ENCODE results near the gene OR4A16. TPM values are rescaled to one million over a fixed set of nuclear protein-coding genes. Genes with fewer than 3 reads are reported as not detected.

OR4A16 gene, protein sequence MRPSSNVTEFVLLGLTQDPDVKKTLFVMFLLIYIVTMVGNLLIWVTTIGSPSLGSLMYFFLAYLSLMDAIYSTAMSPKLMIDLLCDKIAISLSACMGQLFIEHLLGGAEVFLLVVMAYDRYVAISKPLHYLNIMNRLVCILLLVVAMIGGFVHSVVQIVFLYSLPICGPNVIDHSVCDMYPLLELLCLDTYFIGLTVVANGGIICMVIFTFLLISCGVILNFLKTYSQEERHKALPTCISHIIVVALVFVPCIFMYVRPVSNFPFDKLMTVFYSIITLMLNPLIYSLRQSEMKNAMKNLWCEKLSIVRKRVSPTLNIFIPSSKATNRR
- total RNA-seq: not detected
- not detected for polyA plus RNA-seq
- long read RNA-seq, donor 1: 0 reads
- long read RNA-seq, donor 2: 0 reads
- long read RNA-seq, donor 3: 0 reads
- long read RNA-seq, donor 4: 0 reads

DNA sequence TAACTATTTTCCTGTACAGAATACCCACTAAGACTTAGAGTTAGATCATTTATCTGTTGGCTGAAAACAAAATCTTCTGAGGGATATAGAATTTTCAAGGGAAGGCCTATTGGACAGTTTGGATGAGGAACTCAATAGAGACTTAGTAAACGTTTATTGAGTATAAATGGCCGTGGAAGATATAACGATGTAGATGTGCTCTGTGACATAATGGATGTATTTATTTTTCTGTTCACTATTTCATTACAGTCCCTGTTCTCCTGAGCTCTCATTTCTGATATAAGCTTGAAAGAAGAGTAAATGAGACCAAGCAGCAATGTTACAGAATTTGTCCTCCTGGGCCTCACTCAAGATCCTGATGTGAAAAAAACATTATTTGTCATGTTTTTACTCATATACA is at the start of gene OR4A16:
Gene OR4A16, plus strand, starts transcription at position 301 of the 400 bp plus-strand sequence. Its CDS starts 0 bp downstream, at position 301.
- Histone ChIP-seq H3K9me3 (ENCODE audit: control insufficient read depth, low read length) (no peaks in the 10 kb centered on the region), H3K4me3 (ENCODE audit: low read length) (no peak within 1 kb of the TSS), H3K4me1 (ENCODE audit: control insufficient read depth, insufficient read depth, low read length) (no peaks in the 10 kb centered on the region), H3K27me3 (ENCODE audit: control insufficient read depth, insufficient read depth) (no peaks in the 10 kb centered on the region), H3K27ac (ENCODE audit: low read length) (no peak within 1 kb of the TSS)
- ATAC-seq (no peak), DNase-seq (no peak)
- WGBS: 77% methylated on average over 3 of the region's 3 CpGs
- intact Hi-C loops (cut with DNase I): no loop called here

DNA sequence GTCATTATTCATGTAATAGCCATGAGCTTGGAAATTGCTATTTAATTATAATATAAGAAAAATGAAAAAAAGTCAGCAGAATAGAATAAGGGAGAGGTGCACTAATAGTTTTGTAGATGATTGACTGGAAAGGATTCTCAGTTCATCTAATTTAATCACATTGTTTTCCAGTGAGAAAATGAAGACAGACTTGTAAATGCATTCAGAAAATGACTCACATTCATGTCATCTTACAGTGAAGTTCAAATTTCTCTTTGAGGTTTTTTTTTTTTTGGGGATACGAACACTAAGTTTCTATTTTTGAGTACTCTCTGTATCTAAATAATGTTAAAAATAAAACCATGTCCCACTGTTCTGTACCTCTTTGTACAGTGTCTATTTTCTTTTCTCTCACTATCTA is 18.5 kb upstream of the OR4A16 start:
- WGBS: 72% methylated on average over 1 of the region's 1 CpG

DNA sequence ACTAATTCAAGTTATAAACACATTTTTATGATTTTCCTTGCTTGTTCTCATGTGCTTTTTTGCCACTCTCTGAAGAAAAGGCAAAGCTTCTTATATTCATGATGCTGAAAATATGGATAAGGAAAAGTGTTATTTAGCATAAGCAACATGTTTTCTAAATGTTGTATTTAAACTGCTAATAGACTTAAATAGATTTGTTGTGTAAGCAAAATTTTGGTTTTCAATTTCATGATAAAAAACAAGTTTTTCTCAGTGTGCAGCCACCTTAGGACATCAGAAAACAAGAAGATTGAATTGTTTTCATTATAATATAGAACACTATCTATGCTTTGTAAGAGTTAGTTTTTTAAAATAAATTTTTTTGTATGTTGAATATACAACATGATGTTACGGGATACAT is 2.3 kb downstream of the OR4A16 start:
- Histone ChIP-seq H3K27ac (ENCODE audit: low read length) (no peak overlapping the region), H3K4me3 (ENCODE audit: low read length) (no peak overlapping the region), H3K27me3 (ENCODE audit: control insufficient read depth, insufficient read depth) (no peaks in the 10 kb centered on the region), H3K4me1 (ENCODE audit: control insufficient read depth, insufficient read depth, low read length) (no peaks in the 10 kb centered on the region), H3K9me3 (ENCODE audit: control insufficient read depth, low read length) (no peaks in the 10 kb centered on the region)
- intact Hi-C loops (cut with DNase I): no loop called here
- ATAC-seq (no peak), DNase-seq (no peak)
- WGBS: 90% methylated on average over 1 of the region's 1 CpG

More for the DNA sequence above, 18.5 kb upstream of the OR4A16 start:
- Histone ChIP-seq H3K4me3 (ENCODE audit: low read length) (no peak overlapping the region), H3K27me3 (ENCODE audit: control insufficient read depth, insufficient read depth) (no peaks in the 10 kb centered on the region), H3K9me3 (ENCODE audit: control insufficient read depth, low read length) (no peaks in the 10 kb centered on the region), H3K4me1 (ENCODE audit: control insufficient read depth, insufficient read depth, low read length) (no peaks in the 10 kb centered on the region), H3K27ac (ENCODE audit: low read length) (no peak overlapping the region)
- DNase-seq: no peak
- intact Hi-C loops (cut with DNase I): no loop called here
- ATAC-seq: no peak

DNA sequence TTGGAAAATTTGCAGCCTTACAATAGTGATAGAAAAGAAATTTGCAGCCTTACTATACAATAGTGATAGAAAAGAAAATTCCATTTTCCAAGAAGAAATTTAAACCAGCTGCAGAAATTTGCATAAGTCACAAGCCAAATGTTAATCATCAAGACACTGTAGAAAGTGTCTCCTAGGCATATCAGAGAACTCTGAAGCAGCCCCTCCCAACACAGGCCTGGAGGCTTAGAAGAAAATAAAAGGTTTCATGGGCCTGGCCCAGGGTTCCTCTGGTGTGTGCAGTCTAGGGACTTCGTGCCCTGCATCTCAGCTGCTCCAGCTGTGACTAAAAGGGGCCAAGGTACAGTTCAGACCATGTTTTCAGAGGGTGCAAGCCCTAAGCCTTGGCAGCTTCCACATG is 6.0 kb downstream of the OR4A16 start:
- Histone ChIP-seq H3K4me3 (ENCODE audit: low read length) (no peak overlapping the region), H3K27me3 (ENCODE audit: control insufficient read depth, insufficient read depth) (no peaks in the 10 kb centered on the region), H3K27ac (ENCODE audit: low read length) (no peak overlapping the region), H3K4me1 (ENCODE audit: control insufficient read depth, insufficient read depth, low read length) (no peaks in the 10 kb centered on the region), H3K9me3 (ENCODE audit: control insufficient read depth, low read length) (no peaks in the 10 kb centered on the region)
- ATAC-seq: no peak
- WGBS: 13% methylated on average over 1 of the region's 1 CpG
- intact Hi-C loops (cut with DNase I): no loop called here
- DNase-seq: no peak

DNA sequence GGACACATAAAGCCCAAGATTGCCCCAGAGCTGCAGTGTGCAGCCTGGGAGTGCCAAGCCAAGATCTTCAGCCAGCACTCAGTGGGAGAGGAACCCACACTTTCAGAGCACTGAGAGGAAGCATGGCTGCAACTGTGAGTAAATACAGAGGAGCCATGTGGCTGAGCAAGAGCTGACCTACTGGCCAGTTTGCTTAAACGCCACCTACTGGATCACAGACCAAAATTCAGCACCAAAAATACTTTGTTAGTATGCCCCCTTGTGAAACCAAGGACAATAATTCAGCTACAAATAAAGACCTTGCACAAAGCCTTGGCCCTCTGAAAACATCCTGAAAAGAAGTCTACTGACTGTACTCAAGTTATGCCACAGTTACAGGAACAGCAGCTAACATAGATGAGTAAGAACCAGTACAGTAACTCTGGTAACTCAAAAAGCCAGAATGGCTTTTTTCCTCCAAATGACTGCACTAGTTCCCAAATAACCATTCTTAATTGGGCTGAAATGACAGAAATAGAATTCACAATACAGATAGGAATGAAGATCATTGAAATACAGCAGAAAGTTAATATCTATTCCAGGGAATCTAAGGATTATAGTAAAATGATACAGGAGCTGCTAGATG is 14.7 kb downstream of the OR4A16 start:
- 2% methylated on average over 1 of the region's 1 CpG for WGBS
- Histone ChIP-seq H3K27ac (ENCODE audit: low read length) (no peak overlapping the region), H3K4me1 (ENCODE audit: control insufficient read depth, insufficient read depth, low read length) (no peaks in the 10 kb centered on the region), H3K4me3 (ENCODE audit: low read length) (no peak overlapping the region), H3K9me3 (ENCODE audit: control insufficient read depth, low read length) (no peaks in the 10 kb centered on the region), H3K27me3 (ENCODE audit: control insufficient read depth, insufficient read depth) (no peaks in the 10 kb centered on the region)
- no peak for DNase-seq
- intact Hi-C loops (cut with DNase I): no loop called here
- ATAC-seq: no peak

DNA sequence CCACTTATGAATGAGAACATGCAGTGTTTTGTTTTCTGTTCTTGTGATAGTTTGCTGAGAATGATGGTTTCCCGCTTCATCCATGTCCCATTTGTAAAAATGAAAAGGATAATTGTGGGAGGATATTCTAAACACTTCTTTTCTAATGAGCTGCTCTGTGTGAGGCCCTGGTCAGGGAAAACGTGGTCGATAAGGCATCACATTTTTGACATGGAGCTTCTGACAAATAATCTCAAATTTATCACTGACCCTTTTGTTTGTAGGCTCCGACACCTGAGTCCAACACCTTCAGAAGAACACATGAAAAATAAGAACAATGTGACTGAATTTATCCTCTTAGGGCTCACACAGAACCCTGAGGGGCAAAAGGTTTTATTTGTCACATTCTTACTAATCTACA is 24.7 kb downstream of the OR4A16 start, which contains the start of gene OR4A15:
Gene OR4A15, plus strand, starts transcription at position 301 of the 400 bp plus-strand sequence. Its CDS starts 0 bp downstream, at position 301.
- Histone ChIP-seq H3K27me3 (ENCODE audit: control insufficient read depth, insufficient read depth) (no peaks in the 10 kb centered on the region), H3K27ac (ENCODE audit: low read length) (no peak within 1 kb of the TSS), H3K4me1 (ENCODE audit: control insufficient read depth, insufficient read depth, low read length) (no peaks in the 10 kb centered on the region), H3K4me3 (ENCODE audit: low read length) (no peak within 1 kb of the TSS), H3K9me3 (ENCODE audit: control insufficient read depth, low read length) (no peaks in the 10 kb centered on the region)
- 53% methylated on average over 4 of the region's 4 CpGs for WGBS
- DNase-seq (no peak), ATAC-seq (no peak)
- intact Hi-C loops (cut with DNase I): no loop called here

Other genes starting within 250 kb of the OR4A16 start
- not detected for gene TRIM48, start 81.0 kb upstream of the OR4A16 start, total RNA-seq
- gene TRIM48, start 81.0 kb upstream of the OR4A16 start, polyA plus RNA-seq: not detected
- not detected for gene OR4A15, start 24.8 kb downstream of the OR4A16 start, total RNA-seq
- gene OR4A15, start 24.8 kb downstream of the OR4A16 start, polyA plus RNA-seq: not detected
- not detected for gene OR4C15, start 211.3 kb downstream of the OR4A16 start, total RNA-seq
- gene OR4C15, start 211.3 kb downstream of the OR4A16 start, polyA plus RNA-seq: not detected
- not detected for gene OR4C16, start 228.9 kb downstream of the OR4A16 start, total RNA-seq
- gene OR4C16, start 228.9 kb downstream of the OR4A16 start, polyA plus RNA-seq: not detected

Measured in right cardiac atrium (tissue), 5 donors.